KOPT-K1 (cell line): Measurements from ENCODE around the gene MARCO.
"Not testable (repeated sequence)": the region's sequence is repeated elsewhere in the genome, so short reads cannot be mapped to it uniquely, and the experiment has no call there.

Source experiments
- H3K27ac ChIP-seq: fragments of 200-600 bp; sonication (generic); 2 replicates; pipeline ENCODE4 v1.5.1; 2016; ENCODE audit warnings: antibody characterized with exemption, mild to moderate bottlenecking, low read depth, low read length; ENCODE audit not compliant: poor library complexity, severe bottlenecking
- H3K36me3 ChIP-seq: fragments of 200-600 bp; sonication (generic); 2 replicates; pipeline ENCODE4 v1.5.1; 2017; ENCODE audit warnings: antibody characterized with exemption, mild to moderate bottlenecking, low read length, moderate library complexity; ENCODE audit not compliant: insufficient read depth
- H3K9me3 ChIP-seq: fragments of 200-600 bp; sonication (generic); 2 replicates; pipeline ENCODE4 v1.5.1; 2017; ENCODE audit warnings: antibody characterized with exemption, low read length, mild to moderate bottlenecking; ENCODE audit not compliant: insufficient read depth, poor library complexity, severe bottlenecking

The MARCO gene

GRCh38 chr2:119019521-119019920 is 77.5 kb downstream of the MARCO start:
- no peak overlapping the region for H3K27ac ChIP-seq
- no peaks in the 10 kb centered on the region for H3K36me3 ChIP-seq
- H3K9me3 ChIP-seq, result no peaks in the 10 kb centered on the region

- H3K9me3 ChIP-seq, result no peaks in the 10 kb centered on the region
- no peak overlapping the region for H3K27ac ChIP-seq
Observed at GRCh38 chr2:119022678-119023077, 80.7 kb downstream of the MARCO start.

GRCh38 chr2:119023534-119023933 is 81.5 kb downstream of the MARCO start:
- H3K27ac ChIP-seq, result no peak overlapping the region
- H3K36me3 ChIP-seq, result no peaks in the 10 kb centered on the region
- H3K9me3 ChIP-seq, result no peaks in the 10 kb centered on the region

More at GRCh38 chr2:119022678-119023077, 80.7 kb downstream of the MARCO start:
- no peaks in the 10 kb centered on the region for H3K36me3 ChIP-seq

GRCh38 chr2:119024152-119024551 is 82.2 kb downstream of the MARCO start:
- Histone ChIP-seq H3K36me3 (no peaks in the 10 kb centered on the region), H3K27ac (no peak overlapping the region), H3K9me3 (no peaks in the 10 kb centered on the region)

GRCh38 chr2:119024568-119024967 is 82.6 kb downstream of the MARCO start:
- H3K27ac ChIP-seq, result no peak overlapping the region
- no peaks in the 10 kb centered on the region for H3K9me3 ChIP-seq
- no peaks in the 10 kb centered on the region for H3K36me3 ChIP-seq

- no peaks in the 10 kb centered on the region for H3K9me3 ChIP-seq
- no peaks in the 10 kb centered on the region for H3K36me3 ChIP-seq
- H3K27ac ChIP-seq, result no peak overlapping the region
Observed at GRCh38 chr2:119025013-119025412, 83.0 kb downstream of the MARCO start.

- Histone ChIP-seq H3K27ac (no peak overlapping the region), H3K36me3 (no peaks in the 10 kb centered on the region), H3K9me3 (no peaks in the 10 kb centered on the region)
Observed at GRCh38 chr2:119025762-119026351, 83.9 kb downstream of the MARCO start.

- Histone ChIP-seq H3K36me3 (no peaks in the 10 kb centered on the region), H3K27ac (no peak overlapping the region), H3K9me3 (no peaks in the 10 kb centered on the region)
Observed at GRCh38 chr2:119026890-119027289, 84.9 kb downstream of the MARCO start.

- Histone ChIP-seq H3K27ac (no peak overlapping the region), H3K36me3 (no peaks in the 10 kb centered on the region), H3K9me3 (no peaks in the 10 kb centered on the region)
Observed at GRCh38 chr2:119028327-119029174, 86.6 kb downstream of the MARCO start.

GRCh38 chr2:119029297-119029696 is 87.3 kb downstream of the MARCO start:
- Histone ChIP-seq H3K9me3 (no peaks in the 10 kb centered on the region), H3K27ac (no peak overlapping the region), H3K36me3 (no peaks in the 10 kb centered on the region)

- not testable (repeated sequence) for H3K36me3 ChIP-seq, H3K27ac ChIP-seq, H3K9me3 ChIP-seq
Observed at GRCh38 chr2:119037922-119038321, 95.9 kb downstream of the MARCO start.

- Histone ChIP-seq H3K9me3 (no peaks in the 10 kb centered on the region), H3K27ac (no peak overlapping the region), H3K36me3 (no peaks in the 10 kb centered on the region)
Observed at GRCh38 chr2:119040730-119041129, 98.7 kb downstream of the MARCO start.
